Measurements from ENCODE around the gene GMDS. TPM values are rescaled to one million over a fixed set of nuclear protein-coding genes. Genes with fewer than 3 reads are reported as not detected.

Gene GMDS
- total RNA-seq, 1 experiment from 2014 or later = 35.0 TPM

DNA sequence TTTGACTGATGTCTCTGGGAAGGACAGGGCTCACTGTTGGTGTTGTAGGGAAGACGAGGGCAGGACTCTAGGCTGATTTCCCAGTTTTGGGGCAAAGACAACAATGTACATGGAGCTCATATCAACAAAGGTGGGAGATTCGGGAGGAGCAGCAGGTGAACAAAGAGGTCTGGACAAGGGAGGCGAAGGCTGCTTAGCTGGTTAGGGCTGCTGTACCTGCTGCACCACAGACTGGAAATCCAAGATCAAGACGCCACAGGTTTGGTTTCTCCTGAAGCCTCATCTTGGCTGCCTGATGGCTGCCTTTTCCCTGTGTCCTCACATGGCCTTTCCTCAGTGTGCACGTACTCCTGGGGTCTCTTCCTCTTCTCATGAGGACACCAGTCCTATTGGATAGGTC, 348.5 kb downstream of the GMDS start (continued):
- TF ChIP-seq, protein P1, sequence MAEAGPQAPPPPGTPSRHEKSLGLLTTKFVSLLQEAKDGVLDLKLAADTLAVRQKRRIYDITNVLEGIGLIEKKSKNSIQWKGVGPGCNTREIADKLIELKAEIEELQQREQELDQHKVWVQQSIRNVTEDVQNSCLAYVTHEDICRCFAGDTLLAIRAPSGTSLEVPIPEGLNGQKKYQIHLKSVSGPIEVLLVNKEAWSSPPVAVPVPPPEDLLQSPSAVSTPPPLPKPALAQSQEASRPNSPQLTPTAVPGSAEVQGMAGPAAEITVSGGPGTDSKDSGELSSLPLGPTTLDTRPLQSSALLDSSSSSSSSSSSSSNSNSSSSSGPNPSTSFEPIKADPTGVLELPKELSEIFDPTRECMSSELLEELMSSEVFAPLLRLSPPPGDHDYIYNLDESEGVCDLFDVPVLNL (CRISPR knock-in tag; IDR thresholded peaks at IDR 0.05; ENCODE audit: borderline replicate concordance, low read depth) = no peak

DNA sequence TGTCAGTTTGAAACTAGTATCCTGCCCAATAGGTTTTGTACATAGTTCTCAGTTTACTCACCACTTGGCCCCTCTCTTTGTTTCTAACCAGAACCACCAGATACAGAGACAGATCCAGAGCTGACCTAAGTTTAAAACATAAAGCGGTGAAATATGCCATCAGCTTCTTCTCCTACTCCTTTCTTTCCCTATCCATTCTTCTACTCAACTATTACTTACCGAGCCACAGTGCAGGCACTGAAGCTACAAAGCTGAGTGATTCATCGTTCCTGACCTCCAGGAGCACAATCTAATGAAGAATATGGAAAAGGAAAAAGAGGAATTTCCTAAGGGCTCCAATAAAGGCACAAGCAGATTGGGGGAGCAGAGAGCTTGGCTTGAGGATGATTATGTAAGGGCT, 349.7 kb downstream of the GMDS start:
- no peaks in the 10 kb centered on the region for H3K9me3 Mint-ChIP-seq

DNA sequence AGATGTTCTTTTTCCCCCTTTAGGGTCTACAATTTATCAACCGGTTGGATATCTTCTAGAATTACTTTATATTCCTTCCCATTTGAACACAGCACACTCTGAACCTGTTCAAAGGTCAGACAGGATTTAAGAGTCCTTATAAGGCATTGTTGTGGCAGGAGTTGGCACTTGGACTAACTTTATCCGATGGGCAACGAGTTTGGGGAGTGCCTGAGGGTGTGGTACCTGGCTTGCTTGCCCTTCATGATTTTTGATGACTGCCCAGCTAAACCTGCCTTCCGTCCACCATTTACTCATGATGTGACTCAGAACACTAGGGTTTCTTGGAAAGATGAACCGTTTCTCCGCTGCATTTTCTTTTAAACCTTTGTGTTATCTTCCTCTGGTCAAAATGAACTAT, 350.5 kb downstream of the GMDS start:
- H3K27me3 Mint-ChIP-seq (ENCODE audit: low read depth) = no peaks in the 10 kb centered on the region
- ChIA-PET POLR2A (no interaction called here), CTCF (interaction anchor here (1.5 kb wide), 1 partner anchor 264 kb away, joined by 5 read pairs; no protein-coding TSS in a partner anchor)

More for the DNA sequence above, 349.7 kb downstream of the GMDS start:
- Mint-ChIP-seq H3K27ac (no peak overlapping the region), H3K36me3 (no peaks in the 10 kb centered on the region), H3K4me3 (no peak overlapping the region), H3K4me1 (peaks cover 8% of the 10 kb centered on the region), H3K27me3 (ENCODE audit: low read depth) (no peaks in the 10 kb centered on the region)
- ATAC-seq (no peak), DNase-seq (ENCODE audit: low spot score) (no peak)
- ChIA-PET POLR2A (no interaction called here), CTCF (interaction anchor here (1.5 kb wide), 1 partner anchor 263 kb away, joined by 5 read pairs; no protein-coding TSS in a partner anchor)
- TF ChIP-seq MXD4 (CRISPR knock-in tag; IDR thresholded peaks at IDR 0.05; ENCODE audit: borderline replicate concordance) = no peak
- TF ChIP-seq, protein P2, sequence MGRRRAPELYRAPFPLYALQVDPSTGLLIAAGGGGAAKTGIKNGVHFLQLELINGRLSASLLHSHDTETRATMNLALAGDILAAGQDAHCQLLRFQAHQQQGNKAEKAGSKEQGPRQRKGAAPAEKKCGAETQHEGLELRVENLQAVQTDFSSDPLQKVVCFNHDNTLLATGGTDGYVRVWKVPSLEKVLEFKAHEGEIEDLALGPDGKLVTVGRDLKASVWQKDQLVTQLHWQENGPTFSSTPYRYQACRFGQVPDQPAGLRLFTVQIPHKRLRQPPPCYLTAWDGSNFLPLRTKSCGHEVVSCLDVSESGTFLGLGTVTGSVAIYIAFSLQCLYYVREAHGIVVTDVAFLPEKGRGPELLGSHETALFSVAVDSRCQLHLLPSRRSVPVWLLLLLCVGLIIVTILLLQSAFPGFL (CRISPR knock-in tag; IDR thresholded peaks at IDR 0.05; ENCODE audit: borderline replicate concordance) = no peak
- no peak for TF ChIP-seq JUN (CRISPR knock-in tag; IDR thresholded peaks at IDR 0.05)
- TF ChIP-seq CBFB (CRISPR knock-in tag; IDR thresholded peaks at IDR 0.05; ENCODE audit: low read depth) = no peak
- TF ChIP-seq, protein P3, sequence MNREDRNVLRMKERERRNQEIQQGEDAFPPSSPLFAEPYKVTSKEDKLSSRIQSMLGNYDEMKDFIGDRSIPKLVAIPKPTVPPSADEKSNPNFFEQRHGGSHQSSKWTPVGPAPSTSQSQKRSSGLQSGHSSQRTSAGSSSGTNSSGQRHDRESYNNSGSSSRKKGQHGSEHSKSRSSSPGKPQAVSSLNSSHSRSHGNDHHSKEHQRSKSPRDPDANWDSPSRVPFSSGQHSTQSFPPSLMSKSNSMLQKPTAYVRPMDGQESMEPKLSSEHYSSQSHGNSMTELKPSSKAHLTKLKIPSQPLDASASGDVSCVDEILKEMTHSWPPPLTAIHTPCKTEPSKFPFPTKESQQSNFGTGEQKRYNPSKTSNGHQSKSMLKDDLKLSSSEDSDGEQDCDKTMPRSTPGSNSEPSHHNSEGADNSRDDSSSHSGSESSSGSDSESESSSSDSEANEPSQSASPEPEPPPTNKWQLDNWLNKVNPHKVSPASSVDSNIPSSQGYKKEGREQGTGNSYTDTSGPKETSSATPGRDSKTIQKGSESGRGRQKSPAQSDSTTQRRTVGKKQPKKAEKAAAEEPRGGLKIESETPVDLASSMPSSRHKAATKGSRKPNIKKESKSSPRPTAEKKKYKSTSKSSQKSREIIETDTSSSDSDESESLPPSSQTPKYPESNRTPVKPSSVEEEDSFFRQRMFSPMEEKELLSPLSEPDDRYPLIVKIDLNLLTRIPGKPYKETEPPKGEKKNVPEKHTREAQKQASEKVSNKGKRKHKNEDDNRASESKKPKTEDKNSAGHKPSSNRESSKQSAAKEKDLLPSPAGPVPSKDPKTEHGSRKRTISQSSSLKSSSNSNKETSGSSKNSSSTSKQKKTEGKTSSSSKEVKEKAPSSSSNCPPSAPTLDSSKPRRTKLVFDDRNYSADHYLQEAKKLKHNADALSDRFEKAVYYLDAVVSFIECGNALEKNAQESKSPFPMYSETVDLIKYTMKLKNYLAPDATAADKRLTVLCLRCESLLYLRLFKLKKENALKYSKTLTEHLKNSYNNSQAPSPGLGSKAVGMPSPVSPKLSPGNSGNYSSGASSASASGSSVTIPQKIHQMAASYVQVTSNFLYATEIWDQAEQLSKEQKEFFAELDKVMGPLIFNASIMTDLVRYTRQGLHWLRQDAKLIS (CRISPR knock-in tag; IDR thresholded peaks at IDR 0.05; ENCODE audit: borderline replicate concordance) = no peak
- TF ChIP-seq ETV6 (CRISPR knock-in tag; IDR thresholded peaks at IDR 0.05) = no peak

More for the DNA sequence above, 350.5 kb downstream of the GMDS start:
- Mint-ChIP-seq H3K27ac (no peak overlapping the region), H3K9me3 (no peaks in the 10 kb centered on the region), H3K36me3 (no peaks in the 10 kb centered on the region), H3K4me1 (peaks cover 8% of the 10 kb centered on the region), H3K4me3 (no peak overlapping the region)
- DNase-seq (ENCODE audit: low spot score) = no peak
- TF ChIP-seq TEAD4 (CRISPR knock-in tag; IDR thresholded peaks at IDR 0.05) = no peak
- no peak for TF ChIP-seq CDX4 (CRISPR knock-in tag; IDR thresholded peaks at IDR 0.05; ENCODE audit: borderline replicate concordance)
- TF ChIP-seq ZNF263 (CRISPR knock-in tag; IDR thresholded peaks at IDR 0.05; ENCODE audit: low read depth) = no peak
- TF ChIP-seq TEAD1 (CRISPR knock-in tag; IDR thresholded peaks at IDR 0.05) = no peak
- TF ChIP-seq HMGA2 (CRISPR knock-in tag; IDR thresholded peaks at IDR 0.05) = no peak
- TF ChIP-seq E2F5 (CRISPR knock-in tag; IDR thresholded peaks at IDR 0.05) = no peak
- no peak for TF ChIP-seq PRRX2 (CRISPR knock-in tag; IDR thresholded peaks at IDR 0.05)
- no peak for ATAC-seq

Measured in WTC11 (cell line).